T47D (cell line): ENCODE data around the gene EVC.
"Not testable (repeated sequence)": the region's sequence is repeated elsewhere in the genome, so short reads cannot be mapped to it uniquely, and the experiment has no call there.

Experiments
- DNase-seq, 2 experiments: peaks; one replicate each; pipeline versions ENCODE4 v3.0.0 to v3.0.0-alpha.2; 2011 to 2012; ENCODE audit warnings: low read depth in 1 of 2, low spot score in 1 of 2
- JUND ChIP-seq: IDR thresholded peaks from 2 replicates; pipeline ENCODE4 v1.6.1; 2012; ENCODE audit warnings: low read depth
- in situ Hi-C: cut with HindIII; loops from 2 replicates; pipeline ENCODE4 v1.10.0; 2016; ENCODE audit warnings: low sequenced_read_pairs, low pct_unique_long_range_greater_than_20kb

Gene EVC

DNA sequence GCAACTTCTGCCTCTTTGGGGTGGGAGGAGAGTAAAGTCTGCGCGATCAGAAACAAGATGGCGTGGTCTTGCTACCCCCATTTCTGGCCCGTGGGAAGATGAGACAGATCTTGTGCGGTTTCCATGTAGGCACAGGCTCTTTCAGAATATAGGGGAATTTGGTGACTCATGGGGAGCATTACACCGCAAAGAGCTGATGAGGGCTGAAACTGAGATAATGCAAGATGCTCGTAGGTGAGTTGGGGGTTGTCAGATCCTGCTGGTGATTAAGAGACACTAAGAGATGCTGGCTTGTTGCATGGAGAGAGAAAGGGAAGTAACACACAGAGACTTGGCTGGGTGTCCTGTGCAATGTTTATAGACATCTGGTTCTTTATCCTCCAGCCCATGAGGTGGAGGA lies 1.5 kb downstream of the EVC start:
- DNase-seq, result no peak
- no peak for TF ChIP-seq JUND
- in situ Hi-C loops, result no loop called here

DNA sequence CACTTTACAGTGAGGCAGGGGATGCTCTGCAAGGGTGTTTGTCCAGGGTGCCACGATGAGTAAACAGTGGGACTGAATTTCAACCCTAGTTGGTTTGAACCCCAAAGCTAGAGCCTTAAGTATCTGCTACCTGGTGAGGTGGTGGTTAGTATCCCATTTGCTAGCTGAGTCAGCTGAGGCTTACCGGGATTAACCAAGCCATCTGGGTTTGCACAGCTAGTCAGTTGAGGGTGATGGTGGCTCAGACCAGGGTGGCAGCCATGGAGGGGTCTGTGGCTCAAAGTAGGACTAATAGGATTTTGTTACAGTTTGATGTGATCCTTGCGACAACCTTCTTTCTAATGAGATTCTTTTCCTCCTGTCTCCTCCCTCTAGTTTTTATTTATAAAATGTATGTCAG lies 1.9 kb downstream of the EVC start:
- in situ Hi-C loops, result no loop called here
- DNase-seq, result no peak
- TF ChIP-seq JUND, result no peak

DNA sequence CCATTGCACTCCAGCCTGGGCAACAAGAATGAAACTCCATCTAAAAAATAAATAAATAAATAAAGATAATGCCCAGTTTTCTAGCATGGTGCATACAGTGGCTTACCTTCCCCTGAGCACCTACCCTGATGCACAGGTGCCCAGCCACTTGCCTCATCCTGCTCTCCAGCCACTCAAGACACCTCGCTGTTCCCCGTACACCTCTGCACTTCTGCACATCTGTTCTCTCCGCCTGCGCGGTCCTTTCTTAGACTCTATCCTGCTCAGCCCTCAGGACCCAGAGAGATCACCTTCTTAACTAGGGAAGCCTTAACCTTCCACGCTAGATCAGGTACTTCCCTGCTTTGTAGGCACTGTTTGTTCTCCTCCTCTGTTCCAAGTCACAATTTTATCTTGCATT lies 2.9 kb downstream of the EVC start:
- in situ Hi-C loops, result no loop called here
- no peak for TF ChIP-seq JUND
- no peak for DNase-seq

DNA sequence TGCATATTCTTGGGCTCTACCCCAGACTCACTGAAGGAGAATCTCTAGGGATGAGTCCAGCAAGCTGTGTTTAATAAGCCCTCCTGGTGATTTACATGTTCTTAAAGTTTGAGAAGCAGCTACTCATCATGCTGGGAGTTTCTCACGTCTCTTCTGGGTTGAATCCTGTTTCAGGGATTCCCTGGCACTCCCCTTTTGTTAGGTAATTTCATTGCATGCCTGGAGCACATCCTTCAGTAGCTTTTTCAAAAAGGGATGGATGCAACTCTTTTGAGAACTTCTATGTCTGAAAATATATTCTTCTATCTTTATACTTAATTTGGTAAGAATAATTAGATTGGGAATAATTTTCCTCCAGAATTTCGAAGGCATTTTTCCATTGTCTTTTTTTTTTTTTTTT lies 4.4 kb downstream of the EVC start:
- TF ChIP-seq JUND, result no peak
- no peak for DNase-seq
- in situ Hi-C loops, result no loop called here

DNA sequence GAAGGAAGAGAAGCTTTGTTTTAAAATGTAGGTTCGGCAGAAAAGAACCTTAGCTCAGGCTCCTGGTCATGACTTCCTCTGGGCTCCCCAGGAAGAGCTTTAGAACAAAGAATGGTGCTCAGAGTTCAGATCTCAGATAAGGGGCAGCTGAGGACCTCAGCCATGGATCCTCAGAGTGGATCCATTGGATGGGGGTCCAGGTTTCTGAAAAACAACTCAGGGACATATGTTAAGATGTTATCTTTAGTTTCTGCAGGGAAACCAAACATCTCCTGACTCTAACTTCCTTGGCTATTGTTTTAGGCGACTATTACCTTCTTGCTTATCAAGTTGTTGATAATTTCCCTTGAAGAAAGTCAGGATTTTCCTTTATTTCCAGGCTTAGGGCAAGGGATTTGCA lies 5.4 kb downstream of the EVC start:
- no peak for TF ChIP-seq JUND
- no peak for DNase-seq
- in situ Hi-C loops, result no loop called here

DNA sequence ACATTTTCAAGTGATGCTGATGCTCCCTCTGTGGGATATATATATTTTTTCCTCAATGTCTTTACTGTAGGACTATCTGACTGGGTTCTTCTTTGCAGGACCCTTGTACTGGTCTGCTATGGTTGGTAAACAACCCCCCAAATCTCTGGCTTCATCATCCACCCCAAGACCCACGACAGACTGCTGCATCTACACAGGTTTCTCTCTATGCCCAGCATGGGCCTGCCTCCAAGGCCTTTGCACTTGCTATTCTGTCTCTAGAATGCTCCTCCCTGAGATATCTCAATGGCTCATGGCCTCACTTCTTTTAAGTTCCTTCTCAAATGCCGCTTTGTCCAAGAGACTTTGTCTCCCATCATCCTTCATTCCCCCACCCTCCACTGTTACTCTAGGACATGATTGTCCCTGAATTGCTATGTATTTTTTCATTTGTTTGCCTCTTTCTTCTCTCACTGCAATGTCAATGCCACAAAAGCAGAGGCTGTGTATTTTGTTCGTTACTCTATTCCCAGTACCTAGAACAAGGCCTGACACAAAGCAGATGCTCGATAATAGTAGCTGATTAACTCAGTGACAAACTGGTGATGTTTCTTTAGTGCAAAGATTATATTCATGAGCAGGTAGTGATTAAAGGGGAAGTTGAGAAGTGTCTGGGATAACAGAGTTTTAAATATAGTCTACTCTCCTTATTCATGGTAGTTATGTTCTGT lies 6.6 kb downstream of the EVC start:
- in situ Hi-C loops, result no loop called here
- no peak for TF ChIP-seq JUND
- DNase-seq, result no peak

DNA sequence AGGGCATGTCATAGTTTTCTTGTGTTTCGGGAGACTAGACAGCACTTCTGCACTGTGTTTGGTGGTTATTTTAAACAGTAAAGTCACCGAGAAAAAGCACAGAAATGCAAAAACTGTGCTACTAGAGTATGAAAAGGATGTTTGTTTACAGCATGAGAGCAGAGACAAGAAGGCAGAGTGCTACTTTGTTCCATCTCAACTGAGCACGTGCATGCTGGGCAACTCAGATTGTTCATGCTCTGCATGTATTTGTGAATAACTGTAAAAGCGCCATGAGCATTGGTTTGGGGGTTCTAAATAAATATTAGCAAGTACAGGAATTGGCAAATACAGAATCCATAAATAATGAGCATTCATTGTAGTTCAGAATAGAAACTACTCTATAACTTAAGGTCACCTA lies 7.4 kb downstream of the EVC start:
- in situ Hi-C loops, result no loop called here
- no peak for TF ChIP-seq JUND
- no peak for DNase-seq

DNA sequence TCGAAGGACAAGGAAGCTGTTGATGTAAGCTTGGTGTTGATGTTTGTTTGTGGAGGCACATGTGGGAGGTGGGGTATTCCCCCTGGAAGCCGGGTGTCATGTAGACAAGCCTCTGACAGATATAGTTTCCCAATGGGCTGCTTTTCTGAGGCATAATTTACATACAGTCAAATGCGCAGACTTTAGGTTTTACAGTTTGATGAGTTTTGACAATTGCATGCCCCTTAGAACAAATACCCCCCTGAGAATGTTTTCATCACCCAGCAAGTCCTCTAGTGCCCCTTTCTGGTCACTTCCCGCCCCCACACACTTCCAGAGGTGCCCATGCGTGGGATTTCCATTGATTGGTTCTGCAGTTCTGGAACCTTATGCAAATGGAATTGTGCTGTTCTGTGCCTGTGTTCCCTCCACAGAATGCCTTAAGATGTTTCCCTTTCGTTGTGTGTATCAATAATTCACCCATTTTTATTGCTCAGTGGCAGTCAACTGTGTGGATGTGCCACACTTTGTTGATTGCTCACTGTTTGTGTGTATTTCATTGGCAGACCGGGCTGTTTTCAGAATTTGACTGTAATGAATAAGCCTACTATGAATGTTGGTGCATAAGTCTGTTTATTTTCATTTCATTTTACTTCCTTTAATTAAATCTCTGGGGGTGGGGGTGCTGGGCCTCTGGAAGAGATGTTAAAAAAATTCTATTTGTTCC lies 8.5 kb downstream of the EVC start:
- DNase-seq, result no peak
- no peak for TF ChIP-seq JUND
- in situ Hi-C loops, result no loop called here

DNA sequence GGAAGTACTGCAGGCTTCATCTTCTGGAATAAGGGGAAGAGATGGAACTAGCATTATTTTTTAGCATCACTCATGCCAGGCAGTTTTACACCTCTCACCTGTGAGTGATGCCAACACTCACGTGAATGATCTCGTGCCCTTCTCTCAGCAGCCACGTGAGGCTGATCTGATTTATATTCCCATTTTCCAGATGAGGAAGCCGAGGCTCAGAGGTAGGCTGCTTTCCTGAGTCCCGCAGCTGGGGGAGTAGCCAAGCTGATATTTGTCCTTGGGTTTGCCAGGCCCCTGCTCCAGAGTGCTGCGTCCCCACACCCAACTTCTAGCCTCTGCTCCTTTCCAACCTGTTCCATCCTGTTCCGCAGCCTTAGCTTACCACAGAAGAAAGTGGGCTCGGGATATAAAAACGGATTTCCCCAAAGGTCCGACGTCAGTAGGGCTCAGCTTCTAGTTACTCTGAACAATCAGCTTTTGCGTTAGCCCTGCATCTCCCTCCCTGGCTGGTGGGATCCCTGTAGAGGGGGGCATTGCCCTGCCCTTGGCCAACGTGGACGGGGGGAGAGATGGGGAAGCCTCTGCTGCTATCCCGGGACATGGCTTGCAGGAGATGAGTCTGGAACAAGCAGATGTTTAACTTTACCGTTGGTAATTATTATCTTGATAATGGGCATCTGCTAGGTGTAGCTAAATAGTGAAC lies 9.3 kb downstream of the EVC start:
- no peak for DNase-seq
- in situ Hi-C loops, result no loop called here

DNA sequence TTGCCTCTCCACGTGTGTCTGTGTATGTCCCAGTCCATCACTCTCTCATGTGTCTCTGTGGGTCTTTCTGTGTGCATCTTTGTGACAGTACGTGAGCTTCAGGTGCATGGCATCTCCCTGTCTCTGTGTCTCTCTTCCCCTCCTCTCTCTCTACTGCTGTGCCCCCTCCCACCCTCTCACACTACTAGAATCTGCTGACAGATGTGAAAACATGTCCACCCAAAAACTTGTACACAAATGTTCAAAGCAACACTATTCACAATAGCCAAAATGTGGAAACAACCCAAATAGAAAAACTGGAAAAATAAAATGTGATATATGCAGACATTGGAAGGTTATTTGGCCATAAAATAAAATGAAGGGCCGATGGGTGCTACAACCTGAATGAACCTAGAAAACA lies 10.0 kb downstream of the EVC start:
- DNase-seq, result no peak
- no peak for TF ChIP-seq JUND
- in situ Hi-C loops, result no loop called here

More for the DNA sequence above, 9.3 kb downstream of the EVC start:
- TF ChIP-seq JUND, result no peak

DNA sequence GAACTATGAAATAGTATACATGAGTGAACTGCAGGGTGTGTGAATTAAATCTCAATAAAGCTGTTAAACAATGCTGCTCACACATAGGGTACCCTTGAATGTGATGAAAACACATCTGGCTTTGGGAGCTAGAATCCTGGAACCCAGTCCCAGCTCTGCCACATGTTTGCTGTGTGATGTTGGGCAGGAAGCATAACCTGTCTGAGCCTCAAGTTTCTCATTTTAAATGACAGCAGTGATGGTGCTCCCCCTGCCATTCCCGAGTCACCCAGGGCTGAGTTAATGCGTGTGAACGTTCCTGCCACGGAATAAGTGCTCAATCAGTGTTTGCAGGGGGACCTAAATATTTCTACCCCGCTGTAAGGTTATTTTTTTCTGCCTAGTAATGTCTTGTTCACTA lies 10.9 kb downstream of the EVC start:
- no peak for TF ChIP-seq JUND
- in situ Hi-C loops, result no loop called here
- DNase-seq, result no peak

DNA sequence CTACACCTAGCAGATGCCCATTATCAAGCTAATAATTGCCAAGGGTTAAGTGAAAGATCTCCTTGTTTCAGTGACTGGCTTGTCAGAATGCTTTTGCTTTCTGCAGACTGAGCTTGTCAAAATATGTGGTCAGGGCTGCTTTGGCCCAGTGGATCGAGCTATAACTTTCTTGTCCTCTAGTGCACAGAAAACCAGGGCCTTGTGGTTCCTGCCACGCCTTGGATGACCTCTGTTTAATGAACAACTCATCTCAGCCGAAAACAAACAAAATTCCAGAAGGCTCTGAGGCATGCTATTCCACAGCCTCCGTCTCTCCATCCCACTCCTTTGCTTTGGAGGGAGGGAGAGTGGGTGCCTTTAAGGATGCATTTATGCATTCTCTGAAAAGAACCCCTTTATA lies 11.3 kb downstream of the EVC start:
- DNase-seq, result no peak
- TF ChIP-seq JUND, result no peak
- in situ Hi-C loops, result no loop called here

DNA sequence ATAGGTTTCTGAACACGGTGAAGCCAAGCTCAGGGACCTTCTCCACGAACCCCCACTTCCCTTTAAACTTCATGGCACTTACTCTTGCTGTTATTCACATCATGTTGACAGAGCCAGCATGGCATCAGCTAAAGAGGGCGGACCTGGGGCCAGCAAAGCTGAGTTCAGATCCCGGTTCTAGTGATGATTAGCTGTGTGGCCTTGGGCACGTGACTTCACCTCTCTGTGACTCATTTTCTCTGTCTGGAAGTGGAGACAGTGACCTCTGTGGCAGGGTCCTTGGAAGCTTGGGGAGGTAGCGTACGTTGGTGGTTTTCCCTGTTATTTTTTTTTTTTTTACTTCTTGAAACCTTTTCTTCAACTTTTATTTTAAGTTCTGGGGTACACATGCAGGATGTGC lies 13.4 kb downstream of the EVC start:
- in situ Hi-C loops, result no loop called here
- no peak for DNase-seq
- no peak for TF ChIP-seq JUND

DNA sequence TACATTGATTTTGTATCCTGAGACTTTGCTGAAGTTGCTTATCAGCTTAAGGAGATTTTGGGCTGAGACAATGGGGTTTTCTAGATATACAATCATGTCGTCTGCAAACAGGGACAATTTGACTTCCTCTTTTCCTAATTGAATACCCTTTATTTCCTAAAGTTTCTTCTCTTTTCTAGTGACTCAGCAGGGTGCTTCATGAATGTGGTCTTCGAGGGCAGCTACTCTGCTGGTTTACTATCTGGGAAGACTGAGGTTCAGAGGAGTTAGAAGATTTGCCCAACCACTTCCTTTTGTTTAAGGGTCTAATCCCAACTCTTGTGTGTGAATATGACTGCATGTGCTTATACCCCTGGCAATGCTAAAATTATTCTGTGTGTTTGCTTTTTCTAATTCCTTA lies 17.4 kb downstream of the EVC start:
- DNase-seq, in situ Hi-C loops: not testable (repeated sequence)
